LNCaP clone FGC (cell line): ENCODE measurements around the gene RACK1.

Experiments
- DNase-seq: peaks from one replicate; pipeline ENCODE4 v3.0.0-alpha.2; 2011; ENCODE audit warnings: low read depth
- H3K4me3 ChIP-seq: 2 replicates; pipeline ENCODE4 v1.5.1; 2011; ENCODE audit warnings: mild to moderate bottlenecking, low read depth, low read length, control low read depth
- TF ChIP-seq, protein P1 (sequence below): IDR thresholded peaks from 2 replicates; pipeline ENCODE4 v1.5.1; 2012; ENCODE audit warnings: mild to moderate bottlenecking; ENCODE audit not compliant: control insufficient read depth, insufficient read depth; ENCODE audit errors: extremely low read depth

The RACK1 gene

GRCh38 chr5:181203093-181203711 is 40.5 kb downstream of the RACK1 start:
- no peak for DNase-seq
- no peak overlapping the region for H3K4me3 ChIP-seq
- TF ChIP-seq, protein P1, sequence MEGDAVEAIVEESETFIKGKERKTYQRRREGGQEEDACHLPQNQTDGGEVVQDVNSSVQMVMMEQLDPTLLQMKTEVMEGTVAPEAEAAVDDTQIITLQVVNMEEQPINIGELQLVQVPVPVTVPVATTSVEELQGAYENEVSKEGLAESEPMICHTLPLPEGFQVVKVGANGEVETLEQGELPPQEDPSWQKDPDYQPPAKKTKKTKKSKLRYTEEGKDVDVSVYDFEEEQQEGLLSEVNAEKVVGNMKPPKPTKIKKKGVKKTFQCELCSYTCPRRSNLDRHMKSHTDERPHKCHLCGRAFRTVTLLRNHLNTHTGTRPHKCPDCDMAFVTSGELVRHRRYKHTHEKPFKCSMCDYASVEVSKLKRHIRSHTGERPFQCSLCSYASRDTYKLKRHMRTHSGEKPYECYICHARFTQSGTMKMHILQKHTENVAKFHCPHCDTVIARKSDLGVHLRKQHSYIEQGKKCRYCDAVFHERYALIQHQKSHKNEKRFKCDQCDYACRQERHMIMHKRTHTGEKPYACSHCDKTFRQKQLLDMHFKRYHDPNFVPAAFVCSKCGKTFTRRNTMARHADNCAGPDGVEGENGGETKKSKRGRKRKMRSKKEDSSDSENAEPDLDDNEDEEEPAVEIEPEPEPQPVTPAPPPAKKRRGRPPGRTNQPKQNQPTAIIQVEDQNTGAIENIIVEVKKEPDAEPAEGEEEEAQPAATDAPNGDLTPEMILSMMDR = no peak

DNA sequence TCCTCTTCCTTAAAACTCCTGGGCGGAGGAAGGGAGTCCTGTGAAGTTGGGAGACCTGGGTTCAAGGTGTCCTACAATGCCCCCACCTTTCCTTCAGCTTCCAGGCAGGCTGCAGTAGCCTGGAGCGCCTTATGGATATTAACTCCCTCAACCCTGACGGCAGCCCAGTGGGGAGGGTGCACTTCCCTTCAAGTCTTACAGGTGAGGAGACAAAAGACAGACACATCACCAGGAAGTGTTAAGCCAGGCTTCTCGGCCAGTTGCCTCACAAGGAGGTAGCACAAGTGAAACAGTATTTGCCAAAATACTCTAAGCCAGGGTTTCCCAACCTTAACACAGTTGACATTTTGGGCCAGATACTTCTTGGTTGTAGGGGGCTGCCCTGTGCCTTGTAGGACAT is 42.9 kb downstream of the RACK1 start:
- TF ChIP-seq, protein P1 = no peak
- no peak overlapping the region for H3K4me3 ChIP-seq
- DNase-seq = no peak

DNA sequence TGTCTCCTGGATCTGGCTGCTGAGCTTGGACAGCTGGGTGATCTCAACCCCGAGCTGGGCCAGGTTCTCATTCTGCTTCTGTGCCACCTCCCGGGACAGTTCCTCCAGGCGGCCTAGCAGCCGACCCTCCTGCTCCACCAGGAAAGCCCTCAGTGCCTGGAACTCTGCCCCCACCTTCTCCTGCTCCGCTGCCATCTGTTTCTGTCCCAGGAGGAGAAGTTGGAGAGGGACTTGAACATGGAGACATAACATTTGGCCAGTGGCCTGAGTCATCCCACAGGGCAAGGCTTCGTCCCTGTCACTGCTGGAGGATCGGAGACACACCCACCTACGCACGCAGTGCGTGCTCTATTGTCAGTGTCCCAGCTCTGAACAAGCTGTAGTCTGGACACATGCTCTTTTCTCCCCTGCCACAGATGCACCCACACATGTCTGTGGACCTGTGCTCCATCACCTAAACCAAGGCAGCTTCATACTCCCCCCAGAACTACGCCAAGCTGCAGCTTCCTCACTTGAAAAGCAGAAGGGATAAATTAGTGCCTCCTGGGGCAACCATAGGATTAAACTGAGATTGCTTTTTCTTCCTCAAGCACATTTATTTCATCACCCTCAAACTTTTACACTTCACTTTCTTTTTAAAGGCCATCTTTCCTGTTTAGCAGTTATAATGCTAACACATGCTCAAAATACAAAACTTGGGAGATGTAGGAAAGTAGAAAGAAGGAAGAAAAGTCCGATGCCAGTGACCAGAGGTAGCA is 43.6 kb downstream of the RACK1 start:
- DNase-seq = no peak
- H3K4me3 ChIP-seq = no peak overlapping the region
- TF ChIP-seq, protein P1 = no peak

- DNase-seq = no peak
- H3K4me3 ChIP-seq = no peak overlapping the region
- TF ChIP-seq, protein P1 = no peak
These were observed 44.7 kb downstream of the RACK1 start for GRCh38 chr5:181198905-181199519.

- TF ChIP-seq, protein P1 = no peak
- H3K4me3 ChIP-seq = no peak overlapping the region
- DNase-seq = no peak
These were observed 45.5 kb downstream of the RACK1 start for GRCh38 chr5:181198106-181198685.

GRCh38 chr5:181197326-181197951 is 46.3 kb downstream of the RACK1 start:
- TF ChIP-seq, protein P1 = no peak
- no peak for DNase-seq
- no peak overlapping the region for H3K4me3 ChIP-seq
